GM21526 (cell line): ENCODE measurements around the gene ENO1.
"Not testable (repeated sequence)": the region's sequence is repeated elsewhere in the genome, so short reads cannot be mapped to it uniquely, and the experiment has no call there.

Experiments
- ATAC-seq: cut with Tn5 transposase; IDR thresholded peaks from one replicate; pipeline ENCODE4 v1.9.1; 2021; ENCODE audit warnings: moderate library complexity; ENCODE audit not compliant: unreplicated experiment, low FRiP score

Gene ENO1

GRCh38 chr1:8848663-8849386 lies 29.7 kb downstream of the ENO1 start:
- no peak for ATAC-seq

GRCh38 chr1:8847990-8848389 lies 30.5 kb downstream of the ENO1 start:
- ATAC-seq = no peak

GRCh38 chr1:8846263-8846662 lies 32.2 kb downstream of the ENO1 start:
- no peak for ATAC-seq

- ATAC-seq = no peak
Observed at GRCh38 chr1:8845104-8846097, 33.1 kb downstream of the ENO1 start.

GRCh38 chr1:8844501-8845006 lies 33.9 kb downstream of the ENO1 start:
- no peak for ATAC-seq

GRCh38 chr1:8841395-8841794 lies 37.1 kb downstream of the ENO1 start:
- no peak for ATAC-seq

GRCh38 chr1:8839990-8840389 lies 38.5 kb downstream of the ENO1 start:
- no peak for ATAC-seq

GRCh38 chr1:8835941-8836643 lies 42.4 kb downstream of the ENO1 start:
- ATAC-seq = no peak

- ATAC-seq = no peak
Observed at GRCh38 chr1:8831340-8831739, 47.1 kb downstream of the ENO1 start.

- ATAC-seq = not testable (repeated sequence)
Observed at GRCh38 chr1:8830732-8831131, 47.8 kb downstream of the ENO1 start.

GRCh38 chr1:8825985-8826481 lies 52.5 kb downstream of the ENO1 start:
- ATAC-seq = no peak

GRCh38 chr1:8823295-8823664 lies 55.2 kb downstream of the ENO1 start:
- no peak for ATAC-seq

GRCh38 chr1:8822373-8823294 lies 55.9 kb downstream of the ENO1 start:
- ATAC-seq = no peak

- no peak for ATAC-seq
Observed at GRCh38 chr1:8821084-8821483, 57.4 kb downstream of the ENO1 start.

GRCh38 chr1:8818789-8819188 lies 59.7 kb downstream of the ENO1 start:
- not testable (repeated sequence) for ATAC-seq

GRCh38 chr1:8818325-8818775 lies 60.1 kb downstream of the ENO1 start:
- ATAC-seq = no peak

GRCh38 chr1:8817412-8818324 lies 60.8 kb downstream of the ENO1 start, which contains the start of gene RERE:
Gene RERE (minus strand): TSS chr1:8817640.
- peak; percentile 90 for ATAC-seq

- ATAC-seq = peak; percentile 21
Observed at GRCh38 chr1:8816831-8817411, 61.6 kb downstream of the ENO1 start.
